ELR (cell line): ENCODE results near the gene RALGDS.
"Not testable (repeated sequence)": the region's sequence is repeated elsewhere in the genome, so short reads cannot be mapped to it uniquely, and the experiment has no call there.

Experiments used
- DNase-seq: peaks from one replicate; pipeline ENCODE4 v3.0.0-alpha.2; 2015; ENCODE audit warnings: low read depth

RALGDS gene

DNA sequence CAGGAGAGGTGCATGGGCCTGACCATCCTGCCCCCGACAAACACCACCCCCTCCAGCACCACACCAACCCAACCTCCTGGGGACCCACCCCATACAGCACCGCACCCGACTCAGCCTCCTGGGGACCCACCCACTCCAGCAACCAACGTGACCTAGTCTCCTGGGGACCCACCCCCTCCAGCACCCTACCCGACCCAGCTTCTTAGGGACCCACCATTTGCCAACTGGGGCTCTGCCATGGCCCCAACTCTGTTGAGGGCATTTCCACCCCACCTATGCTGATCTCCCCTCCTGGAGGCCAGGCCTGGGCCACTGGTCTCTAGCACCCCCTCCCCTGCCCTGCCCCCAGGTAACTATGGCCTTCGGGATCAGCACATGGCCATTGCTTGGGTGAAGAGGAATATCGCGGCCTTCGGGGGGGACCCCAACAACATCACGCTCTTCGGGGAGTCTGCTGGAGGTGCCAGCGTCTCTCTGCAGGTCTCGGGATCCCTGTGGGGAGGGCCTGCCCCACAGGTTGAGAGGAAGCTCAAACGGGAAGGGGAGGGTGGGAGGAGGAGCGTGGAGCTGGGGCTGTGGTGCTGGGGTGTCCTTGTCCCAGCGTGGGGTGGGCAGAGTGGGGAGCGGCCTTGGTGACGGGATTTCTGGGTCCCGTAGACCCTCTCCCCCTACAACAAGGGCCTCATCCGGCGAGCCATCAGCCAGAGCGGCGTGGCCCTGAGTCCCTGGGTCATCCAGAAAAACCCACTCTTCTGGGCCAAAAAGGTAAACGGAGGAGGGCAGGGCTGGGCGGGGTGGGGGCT is 54.7 kb downstream of the RALGDS start:
- no peak for DNase-seq

DNA sequence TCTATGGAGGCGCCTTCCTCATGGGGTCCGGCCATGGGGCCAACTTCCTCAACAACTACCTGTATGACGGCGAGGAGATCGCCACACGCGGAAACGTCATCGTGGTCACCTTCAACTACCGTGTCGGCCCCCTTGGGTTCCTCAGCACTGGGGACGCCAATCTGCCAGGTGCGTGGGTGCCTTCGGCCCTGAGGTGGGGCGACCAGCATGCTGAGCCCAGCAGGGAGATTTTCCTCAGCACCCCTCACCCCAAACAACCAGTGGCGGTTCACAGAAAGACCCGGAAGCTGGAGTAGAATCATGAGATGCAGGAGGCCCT is 56.0 kb downstream of the RALGDS start:
- no peak for DNase-seq

DNA sequence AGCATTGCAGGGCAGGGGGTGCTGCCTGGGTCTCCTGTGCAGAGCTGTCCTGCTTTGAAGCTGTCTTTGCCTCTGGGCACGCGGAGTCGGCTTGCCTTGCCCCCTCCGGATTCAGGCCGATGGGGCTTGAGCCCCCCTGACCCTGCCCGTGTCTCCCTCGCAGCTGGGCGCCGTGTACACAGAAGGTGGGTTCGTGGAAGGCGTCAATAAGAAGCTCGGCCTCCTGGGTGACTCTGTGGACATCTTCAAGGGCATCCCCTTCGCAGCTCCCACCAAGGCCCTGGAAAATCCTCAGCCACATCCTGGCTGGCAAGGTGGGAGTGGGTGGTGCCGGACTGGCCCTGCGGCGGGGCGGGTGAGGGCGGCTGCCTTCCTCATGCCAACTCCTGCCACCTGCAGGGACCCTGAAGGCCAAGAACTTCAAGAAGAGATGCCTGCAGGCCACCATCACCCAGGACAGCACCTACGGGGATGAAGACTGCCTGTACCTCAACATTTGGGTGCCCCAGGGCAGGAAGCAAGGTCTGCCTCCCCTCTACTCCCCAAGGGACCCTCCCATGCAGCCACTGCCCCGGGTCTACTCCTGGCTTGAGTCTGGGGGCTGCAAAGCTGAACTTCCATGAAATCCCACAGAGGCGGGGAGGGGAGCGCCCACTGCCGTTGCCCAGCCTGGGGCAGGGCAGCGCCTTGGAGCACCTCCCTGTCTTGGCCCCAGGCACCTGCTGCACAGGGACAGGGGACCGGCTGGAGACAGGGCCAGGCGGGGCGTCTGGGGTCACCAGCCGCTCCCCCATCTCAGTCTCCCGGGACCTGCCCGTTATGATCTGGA is 56.6 kb downstream of the RALGDS start:
- DNase-seq, result no peak

DNA sequence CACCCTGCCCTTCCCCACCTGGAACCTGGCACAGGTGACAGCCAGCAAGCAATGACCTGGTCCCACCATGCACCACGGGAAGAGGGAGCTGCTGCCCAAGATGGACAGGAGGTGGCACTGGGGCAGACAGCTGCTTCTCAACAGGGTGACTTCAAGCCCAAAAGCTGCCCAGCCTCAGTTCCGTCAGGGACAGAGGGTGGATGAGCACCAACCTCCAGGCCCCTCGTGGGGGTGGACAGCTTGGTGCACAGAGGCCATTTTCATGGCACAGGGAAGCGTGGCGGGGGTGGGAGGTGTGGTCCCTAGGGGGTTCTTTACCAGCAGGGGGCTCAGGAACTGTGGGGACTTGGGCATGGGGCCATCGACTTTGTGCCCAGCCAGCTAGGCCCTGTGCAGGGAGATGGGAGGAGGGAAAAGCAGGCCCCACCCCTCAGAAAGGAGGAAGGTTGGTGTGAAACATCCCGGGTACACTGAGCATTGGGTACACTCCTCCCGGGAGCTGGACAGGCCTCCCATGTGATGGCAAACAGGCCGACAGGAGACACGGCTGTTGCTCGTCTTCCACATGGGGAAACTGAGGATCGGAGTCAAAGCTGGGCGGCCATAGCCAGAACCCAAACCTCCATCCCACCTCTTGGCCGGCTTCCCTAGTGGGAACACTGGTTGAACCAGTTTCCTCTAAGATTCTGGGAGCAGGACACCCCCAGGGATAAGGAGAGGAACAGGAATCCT is 57.4 kb downstream of the RALGDS start:
- no peak for DNase-seq

DNA sequence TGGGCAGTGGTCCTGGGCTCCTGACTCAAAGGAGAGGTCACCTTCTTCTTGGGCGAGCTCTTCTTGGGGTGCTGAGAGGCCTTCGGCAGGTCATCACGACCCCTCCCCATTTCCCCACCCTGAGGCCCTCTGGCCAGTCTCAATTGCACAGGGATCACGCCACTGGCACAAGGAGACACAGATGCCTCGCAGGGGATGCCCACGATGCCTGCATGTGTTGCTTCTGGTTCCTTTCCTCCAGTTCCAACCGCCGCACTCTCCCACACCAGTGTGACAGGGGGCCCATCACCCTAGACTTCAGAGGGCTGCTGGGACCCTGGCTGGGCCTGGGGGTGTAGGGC is 57.9 kb downstream of the RALGDS start:
- no peak for DNase-seq

DNA sequence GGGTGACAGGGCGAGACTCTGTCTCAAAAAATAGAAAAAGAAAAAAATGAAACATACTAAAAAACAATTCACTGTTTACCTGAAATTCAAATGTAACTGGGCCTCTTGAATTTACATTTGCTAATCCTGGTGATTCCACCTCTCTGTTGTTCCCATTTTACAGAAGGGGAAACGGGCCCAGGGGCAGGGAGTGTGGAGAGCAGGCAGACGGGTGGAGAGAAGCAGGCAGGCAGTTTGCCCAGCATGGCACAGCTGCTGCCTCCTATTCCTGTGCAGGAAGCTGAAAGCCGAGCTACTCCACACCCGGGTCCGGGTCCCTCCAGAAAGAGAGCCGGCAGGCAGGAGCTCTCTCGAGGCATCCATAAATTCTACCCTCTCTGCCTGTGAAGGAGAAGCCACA is 58.5 kb downstream of the RALGDS start:
- DNase-seq, result not testable (repeated sequence)

DNA sequence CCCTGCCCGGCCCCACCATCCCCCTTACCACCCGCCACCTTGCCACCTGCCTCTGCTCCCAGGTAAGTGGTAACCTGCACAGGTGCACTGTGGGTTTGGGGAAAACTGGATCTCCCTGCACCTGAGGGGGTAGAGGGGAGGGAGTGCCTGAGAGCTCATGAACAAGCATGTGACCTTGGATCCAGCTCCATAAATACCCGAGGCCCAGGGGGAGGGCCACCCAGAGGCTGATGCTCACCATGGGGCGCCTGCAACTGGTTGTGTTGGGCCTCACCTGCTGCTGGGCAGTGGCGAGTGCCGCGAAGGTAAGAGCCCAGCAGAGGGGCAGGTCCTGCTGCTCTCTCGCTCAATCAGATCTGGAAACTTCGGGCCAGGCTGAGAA is 59.3 kb downstream of the RALGDS start, which contains the start of gene CEL:
Gene CEL (plus strand): TSS at position 218 of the 382 bp plus-strand sequence. CDS start 22 bp downstream, at position 240.
- DNase-seq, result not testable (repeated sequence)

DNA sequence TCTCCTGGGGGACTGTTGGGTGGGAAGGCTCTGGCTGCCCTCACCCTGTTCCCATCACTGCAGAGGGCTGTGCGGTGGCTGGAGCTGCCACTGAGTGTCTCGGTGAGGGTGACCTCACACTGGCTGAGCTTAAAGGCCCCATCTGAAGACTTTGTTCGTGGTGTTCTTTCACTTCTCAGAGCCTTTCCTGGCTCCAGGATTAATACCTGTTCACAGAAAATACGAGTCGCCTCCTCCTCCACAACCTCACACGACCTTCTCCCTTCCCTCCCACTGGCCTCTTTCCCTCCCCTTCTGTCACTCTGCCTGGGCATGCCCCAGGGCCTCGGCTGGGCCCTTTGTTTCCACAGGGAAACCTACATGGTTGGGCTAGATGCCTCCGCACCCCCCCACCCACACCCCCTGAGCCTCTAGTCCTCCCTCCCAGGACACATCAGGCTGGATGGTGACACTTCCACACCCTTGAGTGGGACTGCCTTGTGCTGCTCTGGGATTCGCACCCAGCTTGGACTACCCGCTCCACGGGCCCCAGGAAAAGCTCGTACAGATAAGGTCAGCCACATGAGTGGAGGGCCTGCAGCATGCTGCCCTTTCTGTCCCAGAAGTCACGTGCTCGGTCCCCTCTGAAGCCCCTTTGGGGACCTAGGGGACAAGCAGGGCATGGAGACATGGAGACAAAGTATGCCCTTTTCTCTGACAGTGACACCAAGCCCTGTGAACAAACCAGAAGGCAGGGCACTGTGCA is 59.8 kb downstream of the RALGDS start:
- DNase-seq, result not testable (repeated sequence)

DNA sequence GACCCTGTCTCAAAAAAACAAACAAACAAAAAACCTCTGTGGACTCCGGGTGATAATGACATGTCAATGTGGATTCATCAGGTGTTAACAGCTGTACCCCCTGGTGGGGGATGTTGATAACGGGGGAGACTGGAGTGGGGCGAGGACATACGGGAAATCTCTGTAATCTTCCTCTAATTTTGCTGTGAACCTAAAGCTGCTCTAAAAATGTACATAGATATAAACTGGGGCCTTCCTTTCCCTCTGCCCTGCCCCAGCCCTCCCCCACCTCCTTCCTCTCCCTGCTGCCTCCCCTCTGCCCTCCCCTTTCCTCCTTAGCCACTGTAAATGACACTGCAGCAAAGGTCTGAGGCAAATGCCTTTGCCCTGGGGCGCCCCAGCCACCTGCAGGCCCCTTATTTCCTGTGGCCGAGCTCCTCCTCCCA is 60.6 kb downstream of the RALGDS start:
- no peak for DNase-seq

DNA sequence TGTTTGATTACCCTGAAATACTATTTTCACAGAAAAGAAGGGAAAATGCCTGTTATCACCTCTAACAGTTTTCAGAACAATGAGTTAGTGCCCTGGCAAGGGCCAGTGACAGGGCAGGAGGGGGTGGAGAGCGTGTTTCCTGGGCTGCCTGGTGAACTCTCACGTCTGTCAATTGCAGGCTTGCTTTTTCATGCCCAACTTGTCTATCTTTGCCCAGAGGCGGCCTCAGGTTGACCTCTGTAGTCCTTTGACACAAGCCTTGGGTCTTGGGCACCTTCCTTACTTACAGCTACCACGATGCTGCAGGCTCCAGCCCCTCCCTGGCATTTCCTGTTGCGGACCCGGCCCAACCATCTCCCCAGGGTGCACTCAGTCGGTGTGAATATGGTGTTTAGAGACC is 61.4 kb downstream of the RALGDS start:
- no peak for DNase-seq

DNA sequence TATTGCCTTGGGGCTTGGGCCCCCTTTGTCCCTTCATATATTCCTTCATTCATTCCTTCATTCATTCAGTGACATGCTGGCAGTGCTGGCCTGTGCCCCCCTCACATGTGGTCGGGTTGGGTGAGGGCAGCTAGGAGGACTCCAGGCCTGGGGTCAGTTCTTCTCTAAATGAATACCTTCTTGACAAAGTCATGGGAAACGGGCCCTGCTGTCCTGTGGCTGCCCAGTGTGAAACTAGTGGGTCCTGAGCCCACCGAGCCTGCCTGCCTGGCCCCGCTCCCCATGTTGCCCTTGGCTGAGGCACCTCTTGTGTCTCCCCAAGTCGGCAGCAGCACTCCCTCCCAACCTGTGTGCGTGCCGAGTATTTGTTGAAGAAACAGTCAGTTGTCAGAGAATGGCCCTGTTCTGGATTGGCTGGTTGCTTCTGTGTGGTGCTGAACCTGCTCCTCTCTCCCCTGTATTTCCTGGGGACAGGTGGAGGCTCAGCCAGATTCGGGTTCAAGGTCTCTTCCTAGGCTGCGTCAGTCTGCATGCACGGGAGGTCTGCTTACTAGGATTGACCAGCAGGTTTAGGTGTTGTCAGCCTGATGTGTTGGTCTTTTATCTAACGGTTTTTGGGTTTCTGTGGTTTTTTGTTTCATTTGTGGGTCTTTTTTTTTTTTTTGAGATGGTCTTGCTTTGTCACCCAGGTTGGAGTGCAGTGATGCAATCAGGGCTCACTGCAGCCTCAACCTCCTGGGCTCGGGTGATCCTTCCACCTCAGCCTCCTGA is 62.3 kb downstream of the RALGDS start:
- no peak for DNase-seq

DNA sequence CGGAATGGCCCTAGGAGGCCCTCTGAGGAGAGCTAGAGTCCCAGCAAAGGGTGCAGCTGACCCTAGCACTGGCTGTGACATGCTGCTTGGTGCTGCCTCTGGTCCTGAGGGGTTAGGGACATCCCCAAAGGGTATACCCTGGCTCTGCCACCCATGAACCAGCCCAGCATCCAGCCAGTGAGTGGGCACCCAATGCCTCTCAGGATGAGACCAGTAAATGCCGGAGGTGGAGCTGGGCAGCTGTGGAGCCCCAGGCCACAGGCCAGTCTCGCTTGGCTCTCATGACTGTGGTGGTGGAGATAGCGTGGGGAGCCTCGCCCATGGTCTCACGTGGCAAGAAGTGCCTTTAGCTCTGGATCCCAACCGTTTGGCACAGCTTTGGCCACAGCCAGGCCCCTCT is 63.0 kb downstream of the RALGDS start:
- no peak for DNase-seq

DNA sequence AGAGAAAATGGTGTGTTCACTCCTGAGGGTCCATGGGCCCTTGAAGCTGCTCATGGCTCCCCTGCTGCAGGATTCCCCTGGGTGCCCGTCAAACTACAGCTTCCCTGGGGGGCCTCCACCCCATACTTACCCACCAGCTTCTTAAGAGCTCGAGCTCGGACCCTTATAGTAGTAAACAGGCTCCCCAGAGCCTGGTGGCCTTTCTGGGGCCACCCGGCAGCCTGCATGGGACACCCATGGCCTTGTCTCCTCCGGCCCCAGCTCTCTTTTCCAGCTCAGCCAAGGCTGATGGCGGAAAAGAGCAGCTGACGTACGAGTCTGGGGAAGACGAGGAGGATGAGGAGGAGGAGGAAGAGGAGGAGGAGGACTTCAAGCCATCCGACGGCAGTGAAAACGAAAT is 63.5 kb downstream of the RALGDS start:
- no peak for DNase-seq

DNA sequence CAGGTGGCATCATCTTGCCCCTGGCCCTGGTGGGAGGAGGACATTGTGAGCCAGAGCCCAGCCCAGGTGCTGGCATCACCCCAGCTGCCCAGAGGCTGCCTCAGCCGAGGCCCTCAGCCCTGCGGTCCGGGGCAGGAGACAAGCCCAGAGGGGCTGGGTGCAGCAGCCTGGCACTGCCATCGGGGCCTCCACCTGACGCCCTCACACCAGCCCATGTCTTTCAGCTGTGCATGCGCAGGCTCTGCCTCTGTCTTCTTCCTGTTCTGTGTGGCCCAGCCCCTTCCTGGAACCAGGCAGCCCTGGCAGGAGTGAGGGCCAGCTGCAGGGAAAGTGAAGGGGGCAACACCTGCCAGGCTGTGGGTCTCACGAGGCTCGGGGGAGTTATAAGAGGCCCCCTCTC is 64.0 kb downstream of the RALGDS start:
- no peak for DNase-seq

DNA sequence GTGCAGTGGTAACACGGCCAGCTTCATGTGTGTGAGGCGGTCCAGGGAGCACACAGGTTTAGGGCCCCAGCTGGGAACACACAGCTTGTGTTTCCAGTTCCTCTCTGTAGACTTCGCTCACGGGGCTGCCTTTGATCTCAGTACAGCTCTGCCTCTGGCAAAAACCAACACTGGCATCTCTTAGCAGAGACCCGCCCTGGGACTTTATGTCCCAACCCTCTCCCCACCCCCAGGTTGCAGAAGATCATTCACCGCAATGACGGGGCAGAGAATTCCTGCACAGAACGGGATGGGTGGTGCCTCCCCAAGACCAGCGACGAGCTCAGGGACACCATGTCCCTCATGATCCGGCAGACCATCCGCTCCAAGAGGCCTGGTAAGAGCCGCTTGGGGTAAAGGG is 64.5 kb downstream of the RALGDS start:
- DNase-seq, result no peak

DNA sequence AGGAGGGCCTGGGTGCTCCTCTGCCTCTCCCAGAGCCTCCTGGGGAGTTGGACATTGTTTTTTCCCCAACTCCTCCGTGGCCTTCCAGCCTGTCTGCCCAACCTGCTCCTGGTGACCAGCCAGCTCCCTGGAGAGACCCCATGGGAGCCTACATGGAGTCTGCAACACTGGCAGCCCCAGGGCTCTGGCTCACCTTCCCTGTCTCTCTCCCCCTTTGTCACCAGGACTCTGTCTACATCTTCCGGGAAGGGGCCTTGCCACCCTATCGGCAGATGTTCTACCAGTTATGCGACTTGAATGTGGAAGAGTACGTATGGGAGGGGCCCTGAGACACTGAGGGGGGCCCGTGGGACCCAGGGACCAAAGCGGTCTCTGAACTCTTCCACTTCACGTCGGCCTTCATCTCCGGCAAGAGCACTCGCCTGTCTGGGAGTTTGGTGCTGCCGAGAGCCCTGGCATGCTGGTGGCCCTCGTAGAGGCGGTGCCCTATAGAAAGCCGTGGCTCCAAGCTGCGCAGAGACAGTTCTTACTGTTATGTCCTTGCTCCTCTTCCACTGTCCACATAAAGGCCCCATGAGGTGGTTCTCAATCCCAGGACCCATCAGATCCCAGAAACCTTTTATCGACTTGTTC is 65.1 kb downstream of the RALGDS start:
- DNase-seq, result no peak

DNA sequence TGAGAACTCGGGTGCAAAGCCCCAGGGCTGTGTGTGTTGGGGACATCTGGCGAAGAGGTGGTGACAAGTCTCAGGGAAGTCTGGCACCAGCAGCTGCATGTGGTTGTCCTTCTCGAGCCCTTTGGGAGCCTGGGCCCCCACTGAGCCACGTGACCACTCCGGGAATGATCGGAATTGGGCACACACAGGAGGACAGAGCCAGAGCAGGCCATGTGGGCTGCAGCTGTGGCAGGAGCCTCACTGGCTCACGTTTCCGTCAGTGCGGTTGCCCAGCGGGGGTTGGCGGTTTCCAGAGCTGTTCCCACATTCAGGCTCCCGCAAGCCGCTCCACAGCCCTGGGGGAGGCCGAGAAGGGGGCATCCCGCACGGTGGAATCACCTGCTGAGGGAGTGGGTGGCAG is 66.1 kb downstream of the RALGDS start:
- DNase-seq, result peak; percentile 61

DNA sequence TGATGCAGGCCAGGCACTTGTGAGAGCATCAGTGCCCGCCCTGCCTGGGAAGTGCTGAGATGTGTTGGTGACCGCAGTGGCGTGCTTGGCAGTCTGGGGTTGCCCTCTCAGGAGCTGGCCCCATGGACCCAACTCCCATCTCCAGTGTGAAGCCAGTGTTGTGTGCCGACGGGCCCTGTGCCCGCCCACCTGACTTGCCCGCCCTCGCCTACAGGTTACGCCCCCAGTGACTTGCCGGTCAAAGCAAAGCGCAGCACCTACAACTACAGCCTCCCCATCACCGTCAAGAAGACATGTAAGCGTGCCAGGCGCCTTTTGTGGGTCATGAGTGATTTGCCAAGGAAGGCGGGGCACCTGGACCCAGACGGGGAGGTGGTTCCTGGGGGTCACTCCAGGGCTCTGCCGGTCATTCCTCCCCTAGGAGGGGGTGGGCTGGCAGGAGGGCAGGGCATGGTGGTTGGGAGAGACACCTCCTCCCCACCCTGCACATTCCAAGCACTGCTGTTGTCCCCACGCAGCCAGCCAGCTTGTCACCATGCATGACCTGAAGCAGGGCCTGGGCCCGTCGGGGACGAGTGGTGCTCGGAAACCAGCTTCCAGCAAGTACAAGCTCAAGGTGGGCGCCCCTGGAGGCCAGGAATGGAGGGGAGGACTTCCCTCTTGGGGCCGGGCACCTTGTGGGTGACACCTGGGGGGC is 66.7 kb downstream of the RALGDS start:
- no peak for DNase-seq

DNA sequence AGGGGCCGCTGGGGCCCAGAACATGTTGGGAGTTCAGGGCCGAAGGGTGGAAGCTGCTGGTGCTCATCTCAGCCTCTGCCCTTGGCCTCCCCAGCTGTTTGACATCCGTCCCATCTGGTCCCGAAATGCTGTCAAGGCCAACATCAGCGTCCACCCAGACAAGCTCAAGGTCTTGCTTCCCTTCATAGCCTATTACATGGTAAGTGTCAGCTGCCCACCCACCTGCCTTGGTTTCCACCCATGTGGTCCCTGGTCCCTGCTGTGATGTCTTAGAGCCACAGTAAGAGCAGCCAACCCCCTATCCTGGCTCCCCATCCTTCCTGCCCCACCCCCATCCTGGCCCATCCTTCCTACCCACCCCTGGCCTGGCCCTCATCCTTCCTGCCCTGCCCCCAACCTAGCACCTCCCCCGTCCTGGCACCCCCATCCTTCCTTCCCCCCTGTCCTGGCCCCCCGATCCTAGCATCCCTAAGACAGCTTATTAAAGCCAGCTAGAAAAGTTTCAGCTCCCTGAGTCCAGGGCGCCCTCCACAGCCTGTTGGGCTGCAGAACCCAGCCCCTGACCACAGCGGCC is 69.0 kb downstream of the RALGDS start:
- DNase-seq, result no peak
